ENCODE data around the gene ST7L. TPM values are rescaled to one million over a fixed set of nuclear protein-coding genes. Genes with fewer than 3 reads are reported as not detected.

The ST7L gene
- total RNA-seq, 1 experiment from 2014 or later = 22.1 TPM

GRCh38 chr1:112505400-112505785 lies 113.5 kb downstream of the ST7L start:
- intact Hi-C loops (cut with micrococcal nuclease; ENCODE audit: unreplicated experiment) = no loop called here
- Histone ChIP-seq H2AFZ (no peak overlapping the region), H3K4me3 (no peak overlapping the region), H3K9me2 (ENCODE audit: insufficient read depth) (no peaks in the 10 kb centered on the region), H3K36me3 (ENCODE audit: low read depth) (no peaks in the 10 kb centered on the region), H3K27ac (no peak overlapping the region), H3F3A (ENCODE audit: insufficient read depth, low read depth) (no peaks in the 10 kb centered on the region), H3K79me2 (ENCODE audit: low read depth) (no peaks in the 10 kb centered on the region), H4K20me1 (ENCODE audit: insufficient read depth) (no peaks in the 10 kb centered on the region), H3K4me2 (no peak overlapping the region), H3K9me3 (ENCODE audit: insufficient read depth, low read depth) (no peaks in the 10 kb centered on the region), H3K27me3 (ENCODE audit: insufficient read depth, low read depth) (peaks cover 11% of the 10 kb centered on the region; the same call in 1 of the 2 replicates), H3K4me1 (replicated peaks; ENCODE audit: insufficient read depth) (0 out of 2 replicates have a peak, but pooled peaks cover 14% of the 10 kb centered on the region)
- TF ChIP-seq, protein P1, sequence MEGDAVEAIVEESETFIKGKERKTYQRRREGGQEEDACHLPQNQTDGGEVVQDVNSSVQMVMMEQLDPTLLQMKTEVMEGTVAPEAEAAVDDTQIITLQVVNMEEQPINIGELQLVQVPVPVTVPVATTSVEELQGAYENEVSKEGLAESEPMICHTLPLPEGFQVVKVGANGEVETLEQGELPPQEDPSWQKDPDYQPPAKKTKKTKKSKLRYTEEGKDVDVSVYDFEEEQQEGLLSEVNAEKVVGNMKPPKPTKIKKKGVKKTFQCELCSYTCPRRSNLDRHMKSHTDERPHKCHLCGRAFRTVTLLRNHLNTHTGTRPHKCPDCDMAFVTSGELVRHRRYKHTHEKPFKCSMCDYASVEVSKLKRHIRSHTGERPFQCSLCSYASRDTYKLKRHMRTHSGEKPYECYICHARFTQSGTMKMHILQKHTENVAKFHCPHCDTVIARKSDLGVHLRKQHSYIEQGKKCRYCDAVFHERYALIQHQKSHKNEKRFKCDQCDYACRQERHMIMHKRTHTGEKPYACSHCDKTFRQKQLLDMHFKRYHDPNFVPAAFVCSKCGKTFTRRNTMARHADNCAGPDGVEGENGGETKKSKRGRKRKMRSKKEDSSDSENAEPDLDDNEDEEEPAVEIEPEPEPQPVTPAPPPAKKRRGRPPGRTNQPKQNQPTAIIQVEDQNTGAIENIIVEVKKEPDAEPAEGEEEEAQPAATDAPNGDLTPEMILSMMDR (conservative IDR thresholded peaks at IDR 0.05) = no peak
- no peak for TF ChIP-seq EZH2 (IDR thresholded peaks at IDR 0.05; ENCODE audit: low read depth)
- DNase-seq = no peak
- BruUV-seq (replicated peaks) = no TSS peak
- ChIA-PET CTCF (interaction anchor here (0.5 kb wide), 1 partner anchor 147 kb away, joined by 8 read pairs; no protein-coding TSS in a partner anchor), POLR2A (ENCODE audit: unreplicated experiment) (no interaction called here)

- H3F3A ChIP-seq (ENCODE audit: insufficient read depth, low read depth) = no peaks in the 10 kb centered on the region
- TF ChIP-seq, protein P1 (conservative IDR thresholded peaks at IDR 0.05) = no peak
- no peak for TF ChIP-seq EZH2 (IDR thresholded peaks at IDR 0.05; ENCODE audit: low read depth)
- CTCF ChIA-PET = interaction anchor here (0.5 kb wide), 1 partner anchor 147 kb away, joined by 8 read pairs; no protein-coding TSS in a partner anchor
- H3K9me3 ChIP-seq (ENCODE audit: insufficient read depth, low read depth) = no peaks in the 10 kb centered on the region
- POLR2A ChIA-PET (ENCODE audit: unreplicated experiment) = no interaction called here
- H3K36me3 ChIP-seq (ENCODE audit: low read depth) = no peaks in the 10 kb centered on the region
- DNase-seq = no peak
- no peaks in the 10 kb centered on the region for H4K20me1 ChIP-seq (ENCODE audit: insufficient read depth)
- H3K9me2 ChIP-seq (ENCODE audit: insufficient read depth) = no peaks in the 10 kb centered on the region
- no peaks in the 10 kb centered on the region for H3K79me2 ChIP-seq (ENCODE audit: low read depth)
- H3K27ac ChIP-seq = no peak overlapping the region
- BruUV-seq (replicated peaks) = no TSS peak
- intact Hi-C loops (cut with micrococcal nuclease; ENCODE audit: unreplicated experiment) = no loop called here
- 0 out of 2 replicates have a peak, but pooled peaks cover 14% of the 10 kb centered on the region for H3K4me1 ChIP-seq (replicated peaks; ENCODE audit: insufficient read depth)
- peaks cover 11% of the 10 kb centered on the region; the same call in 1 of the 2 replicates for H3K27me3 ChIP-seq (ENCODE audit: insufficient read depth, low read depth)
- H3K4me2 ChIP-seq = no peak overlapping the region
- no peak overlapping the region for H3K4me3 ChIP-seq
- H2AFZ ChIP-seq = no peak overlapping the region
Observed at GRCh38 chr1:112504661-112505399, 114.1 kb downstream of the ST7L start.

GRCh38 chr1:112504001-112504660 lies 114.8 kb downstream of the ST7L start:
- Histone ChIP-seq H4K20me1 (ENCODE audit: insufficient read depth) (no peaks in the 10 kb centered on the region), H2AFZ (no peak overlapping the region), H3K79me2 (ENCODE audit: low read depth) (no peaks in the 10 kb centered on the region), H3K27ac (no peak overlapping the region), H3K4me2 (no peak overlapping the region), H3K36me3 (ENCODE audit: low read depth) (no peaks in the 10 kb centered on the region), H3K4me3 (no peak overlapping the region), H3K9me2 (ENCODE audit: insufficient read depth) (no peaks in the 10 kb centered on the region), H3K9me3 (ENCODE audit: insufficient read depth, low read depth) (no peaks in the 10 kb centered on the region), H3K4me1 (replicated peaks; ENCODE audit: insufficient read depth) (0 out of 2 replicates have a peak, but pooled peaks cover 14% of the 10 kb centered on the region), H3K27me3 (ENCODE audit: insufficient read depth, low read depth) (peaks cover 11% of the 10 kb centered on the region; the same call in 1 of the 2 replicates), H3F3A (ENCODE audit: insufficient read depth, low read depth) (no peaks in the 10 kb centered on the region)
- ChIA-PET POLR2A (ENCODE audit: unreplicated experiment) (no interaction called here), CTCF (no interaction called here)
- intact Hi-C loops (cut with micrococcal nuclease; ENCODE audit: unreplicated experiment) = no loop called here
- TF ChIP-seq, protein P1 (conservative IDR thresholded peaks at IDR 0.05) = no peak
- no peak for TF ChIP-seq EZH2 (IDR thresholded peaks at IDR 0.05; ENCODE audit: low read depth)
- no peak for DNase-seq
- BruUV-seq (replicated peaks) = no TSS peak
